Fibroblast of lung (primary cell): ENCODE measurements around the gene TCF12. TPM values are rescaled to one million over a fixed set of nuclear protein-coding genes. Genes with fewer than 3 reads are reported as not detected.
A peak's percentile ranks its signal among the peaks of the same experiment; 100 is the strongest.

Source experiments
- DNase-seq, 2 donors: peaks; one replicate each; pipeline versions ENCODE4 v3.0.0 to v3.0.0-alpha.2; 2010; ENCODE audit warnings: low read depth in 2 of 2
- H2AFZ ChIP-seq: 2 replicates; pipeline ENCODE4 v1.5.1; 2012; ENCODE audit warnings: low read length, control low read depth, inconsistent platforms
- H3K27ac ChIP-seq: 2 replicates; pipeline ENCODE4 v1.5.1; 2011; ENCODE audit warnings: low read length, control low read depth; ENCODE audit not compliant: insufficient read depth
- H3K27me3 ChIP-seq: 2 replicates; pipeline ENCODE4 v1.5.1; 2011; ENCODE audit warnings: mild to moderate bottlenecking, low read length; ENCODE audit not compliant: control insufficient read depth, insufficient read depth
- H3K36me3 ChIP-seq: 2 replicates; pipeline ENCODE4 v1.5.1; 2011; ENCODE audit warnings: low read length; ENCODE audit not compliant: control insufficient read depth, insufficient read depth
- H3K4me1 ChIP-seq: 2 replicates; pipeline ENCODE4 v1.5.1; 2011; ENCODE audit warnings: low read length; ENCODE audit not compliant: control insufficient read depth, insufficient read depth; ENCODE audit errors: extremely low read depth
- H3K4me2 ChIP-seq: 2 replicates; pipeline ENCODE4 v1.5.1; 2011; ENCODE audit warnings: low read length, control low read depth; ENCODE audit not compliant: insufficient read depth; ENCODE audit errors: extremely low read depth
- H3K4me3 ChIP-seq, 4 experiments: fragments of 200-600 bp in 1 of 4; sonication (generic) in 1 of 4; replicated peaks in 1 of 4; 2 replicates each; pipeline ENCODE4 v1.5.1; 2011 to 2016; ENCODE audit warnings: low read length in 4 of 4, low read depth in 3 of 4, mild to moderate bottlenecking in 3 of 4, control low read depth in 2 of 4, inconsistent platforms in 1 of 4, mixed read lengths in 1 of 4; ENCODE audit not compliant: insufficient read depth in 1 of 4; ENCODE audit errors: control extremely low read depth in 1 of 4
- H3K79me2 ChIP-seq: 2 replicates; pipeline ENCODE4 v1.5.1; 2012; ENCODE audit warnings: mild to moderate bottlenecking, low read length, inconsistent platforms; ENCODE audit not compliant: control insufficient read depth, insufficient read depth
- H3K9ac ChIP-seq: 2 replicates; pipeline ENCODE4 v1.5.1; 2011; ENCODE audit warnings: mild to moderate bottlenecking, low read length, control low read depth; ENCODE audit not compliant: insufficient read depth
- H3K9me3 ChIP-seq: 2 replicates; pipeline ENCODE4 v1.5.1; 2012; ENCODE audit warnings: low read depth, low read length; ENCODE audit not compliant: control insufficient read depth, insufficient read depth
- H4K20me1 ChIP-seq: 2 replicates; pipeline ENCODE4 v1.5.1; 2011; ENCODE audit warnings: low read length; ENCODE audit not compliant: control insufficient read depth, insufficient read depth; ENCODE audit errors: extremely low read depth
- EZH2 ChIP-seq: IDR thresholded peaks from 2 replicates; pipeline ENCODE4 v1.5.1; 2012; ENCODE audit warnings: low read length, control low read depth, mild to moderate bottlenecking; ENCODE audit errors: missing control alignments
- polyA plus RNA-seq, 2 donors: library from polyadenylated mRNA; depleted of rRNA in 1 of 2; stranded (reverse) in 1 of 2; unstranded in 1 of 2; fragments of >200 nt; gene quantifications; 2 replicates each; pipeline ENCODE4 v1.2.1, GENCODE V29; 2011 to 2012; ENCODE audit warnings: missing spikeins in 1 of 2
- total RNA-seq: library from RNA; depleted of rRNA; stranded (reverse); fragments of >200 nt; gene quantifications from 2 replicates; pipeline ENCODE4 v1.2.1, GENCODE V29; 2014
- TF ChIP-seq, protein P1 (sequence below), 2 donors: IDR thresholded peaks in 1 of 2; conservative IDR thresholded peaks in 1 of 2; 1 replicate in 1 of 2; 2 replicates in 1 of 2; pipeline ENCODE4 v1.5.1; 2011 to 2012; ENCODE audit warnings: low read length in 2 of 2, control low read depth in 1 of 2, inconsistent platforms in 1 of 2, low read depth in 1 of 2, mild to moderate bottlenecking in 1 of 2

The TCF12 gene
- total and polyA plus RNA-seq, 2 donors (not counting 1 experiment from before 2014, with no cell fraction given): 105 to 232 TPM

DNA sequence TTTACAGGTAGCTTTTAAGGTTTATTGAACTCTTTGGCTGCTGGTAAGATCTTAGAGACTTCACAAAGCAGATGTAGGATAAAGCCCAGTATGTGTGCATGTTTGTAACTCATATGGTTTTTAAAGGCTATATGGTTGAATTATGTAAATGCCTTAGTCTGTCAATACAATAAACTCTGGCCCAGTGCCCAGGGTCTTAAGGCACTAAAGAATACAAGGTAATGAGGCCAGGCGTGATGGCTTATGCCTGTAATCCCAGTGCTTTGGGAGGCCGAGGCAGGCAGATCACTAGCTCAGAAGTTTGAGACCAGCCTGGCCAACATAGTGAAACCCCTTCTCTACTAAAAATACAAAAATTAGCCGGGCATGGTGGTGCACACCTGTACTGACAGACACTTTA lies 287.6 kb downstream of the TCF12 start:
- Histone ChIP-seq H3K79me2 (no peaks in the 10 kb centered on the region), H3K4me2 (no peak overlapping the region), H3K27ac (no peak overlapping the region), H3K4me3 (no peak overlapping the region), H3K9ac (no peak overlapping the region), H4K20me1 (no peaks in the 10 kb centered on the region), H2AFZ (no peak overlapping the region), H3K36me3 (no peaks in the 10 kb centered on the region), H3K4me1 (no peaks in the 10 kb centered on the region), H3K27me3 (no peaks in the 10 kb centered on the region), H3K9me3 (no peaks in the 10 kb centered on the region)
- TF ChIP-seq, protein P1, sequence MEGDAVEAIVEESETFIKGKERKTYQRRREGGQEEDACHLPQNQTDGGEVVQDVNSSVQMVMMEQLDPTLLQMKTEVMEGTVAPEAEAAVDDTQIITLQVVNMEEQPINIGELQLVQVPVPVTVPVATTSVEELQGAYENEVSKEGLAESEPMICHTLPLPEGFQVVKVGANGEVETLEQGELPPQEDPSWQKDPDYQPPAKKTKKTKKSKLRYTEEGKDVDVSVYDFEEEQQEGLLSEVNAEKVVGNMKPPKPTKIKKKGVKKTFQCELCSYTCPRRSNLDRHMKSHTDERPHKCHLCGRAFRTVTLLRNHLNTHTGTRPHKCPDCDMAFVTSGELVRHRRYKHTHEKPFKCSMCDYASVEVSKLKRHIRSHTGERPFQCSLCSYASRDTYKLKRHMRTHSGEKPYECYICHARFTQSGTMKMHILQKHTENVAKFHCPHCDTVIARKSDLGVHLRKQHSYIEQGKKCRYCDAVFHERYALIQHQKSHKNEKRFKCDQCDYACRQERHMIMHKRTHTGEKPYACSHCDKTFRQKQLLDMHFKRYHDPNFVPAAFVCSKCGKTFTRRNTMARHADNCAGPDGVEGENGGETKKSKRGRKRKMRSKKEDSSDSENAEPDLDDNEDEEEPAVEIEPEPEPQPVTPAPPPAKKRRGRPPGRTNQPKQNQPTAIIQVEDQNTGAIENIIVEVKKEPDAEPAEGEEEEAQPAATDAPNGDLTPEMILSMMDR (conservative IDR thresholded peaks at IDR 0.05 in 1 of 2, IDR thresholded peaks at IDR 0.05 in 1 of 2; ENCODE audit: low read depth in 1 of 2, low read length in 2 of 2): no peak
- TF ChIP-seq EZH2: no peak
- DNase-seq: no peak

DNA sequence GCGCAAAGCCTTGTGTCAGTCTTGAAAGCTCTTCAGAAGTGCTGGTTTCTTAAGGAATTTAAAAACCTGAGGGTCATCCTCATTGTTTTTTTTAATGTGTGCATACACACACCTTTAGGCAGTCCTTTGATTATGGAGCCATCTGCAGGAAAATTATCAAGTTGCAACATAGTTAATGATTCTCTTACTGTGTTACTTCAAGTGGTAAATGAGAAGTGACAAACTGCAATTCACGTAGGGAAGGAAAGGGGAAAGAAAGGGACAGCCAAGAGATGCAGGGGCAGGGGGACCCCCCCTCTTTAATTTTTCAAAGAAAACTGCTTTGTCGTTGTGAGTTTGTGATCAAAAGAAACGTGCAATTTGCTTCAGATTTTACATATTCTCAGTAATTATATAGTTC lies 295.4 kb downstream of the TCF12 start:
- Histone ChIP-seq H3K9ac (no peak overlapping the region), H3K27me3 (no peaks in the 10 kb centered on the region), H3K4me1 (peaks cover 10% of the 10 kb centered on the region), H3K79me2 (peaks cover 18% of the 10 kb centered on the region), H2AFZ (no peak overlapping the region), H3K27ac (no peak overlapping the region), H4K20me1 (no peaks in the 10 kb centered on the region), H3K4me2 (peak overlapping the region; percentile 45), H3K4me3 (no peak overlapping the region), H3K36me3 (no peaks in the 10 kb centered on the region), H3K9me3 (no peaks in the 10 kb centered on the region)
- TF ChIP-seq EZH2: no peak
- TF ChIP-seq, protein P1 (conservative IDR thresholded peaks at IDR 0.05 in 1 of 2, IDR thresholded peaks at IDR 0.05 in 1 of 2; ENCODE audit: low read depth in 1 of 2, low read length in 2 of 2): peak; percentile 44 to 50
- DNase-seq: peak; percentile 65 to 75

DNA sequence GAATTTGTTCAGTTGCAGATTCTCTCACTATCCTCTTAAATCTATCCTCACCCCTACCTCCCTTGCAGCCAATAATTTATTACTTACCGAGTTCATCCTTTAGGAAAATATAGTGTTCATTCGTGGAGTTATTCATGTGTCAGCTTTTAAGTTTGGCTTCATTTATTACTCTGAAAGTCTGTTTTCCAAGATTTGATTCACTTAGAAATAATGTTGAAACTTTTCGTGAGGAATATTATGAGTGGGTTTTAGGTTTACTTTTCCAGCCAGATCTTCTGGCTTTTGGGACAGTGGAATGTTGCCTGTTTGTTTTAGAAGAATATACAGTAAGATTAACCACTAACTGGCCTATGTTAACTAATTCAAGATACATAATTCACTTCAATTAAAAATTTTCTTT lies 296.9 kb downstream of the TCF12 start:
- peak overlapping the region; percentile 22 for H3K27ac ChIP-seq
- peak; percentile 23 to 52 for DNase-seq
- peaks cover 30% of the 10 kb centered on the region for H3K79me2 ChIP-seq
- no peaks in the 10 kb centered on the region for H3K27me3 ChIP-seq
- H3K4me3 ChIP-seq: peak overlapping the region in 1 of 4 experiments; percentile 28
- H3K4me1 ChIP-seq: peaks cover 13% of the 10 kb centered on the region
- H3K9ac ChIP-seq: no peak overlapping the region
- no peaks in the 10 kb centered on the region for H4K20me1 ChIP-seq
- no peaks in the 10 kb centered on the region for H3K36me3 ChIP-seq
- no peak for TF ChIP-seq EZH2
- TF ChIP-seq, protein P1 (conservative IDR thresholded peaks at IDR 0.05 in 1 of 2, IDR thresholded peaks at IDR 0.05 in 1 of 2; ENCODE audit: low read depth in 1 of 2, low read length in 2 of 2): no peak
- H3K4me2 ChIP-seq: peak overlapping the region; percentile 86
- no peak overlapping the region for H2AFZ ChIP-seq
- no peaks in the 10 kb centered on the region for H3K9me3 ChIP-seq
